ENCODE measurements around the gene PBRM1. TPM values are rescaled to one million over a fixed set of nuclear protein-coding genes. Genes with fewer than 3 reads are reported as not detected.

PBRM1 gene
- total RNA-seq, 1 donor from 2014 or later = 107 TPM

DNA sequence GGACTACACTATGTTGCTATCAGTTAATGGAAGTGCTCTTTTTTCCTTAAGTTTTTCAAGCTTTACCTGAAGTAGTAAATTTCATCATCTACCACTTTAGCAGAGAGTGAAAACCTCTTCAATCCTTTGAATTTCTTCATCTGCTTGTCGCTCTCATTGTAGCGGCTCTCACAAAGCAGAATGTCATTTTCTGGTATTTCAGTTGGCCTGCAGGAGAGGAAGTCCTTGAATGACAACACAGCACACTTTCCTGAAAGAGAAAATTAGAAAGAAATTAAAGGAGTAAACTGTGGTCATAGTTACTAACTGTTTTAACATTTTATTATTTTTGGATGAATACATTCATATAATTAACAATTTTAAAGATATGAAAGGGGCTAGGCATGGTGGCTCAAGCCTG lies 121.7 kb downstream of the PBRM1 start:
- no peak overlapping the region for H3K27ac Mint-ChIP-seq (ENCODE audit: unreplicated experiment)
- H3K36me3 Mint-ChIP-seq (ENCODE audit: low read depth) = peaks cover 25% of the 10 kb centered on the region
- no peak for DNase-seq (ENCODE audit: low read depth, low spot score)
- no peaks in the 10 kb centered on the region for H3K9me3 Mint-ChIP-seq
- TF ChIP-seq, protein P1, sequence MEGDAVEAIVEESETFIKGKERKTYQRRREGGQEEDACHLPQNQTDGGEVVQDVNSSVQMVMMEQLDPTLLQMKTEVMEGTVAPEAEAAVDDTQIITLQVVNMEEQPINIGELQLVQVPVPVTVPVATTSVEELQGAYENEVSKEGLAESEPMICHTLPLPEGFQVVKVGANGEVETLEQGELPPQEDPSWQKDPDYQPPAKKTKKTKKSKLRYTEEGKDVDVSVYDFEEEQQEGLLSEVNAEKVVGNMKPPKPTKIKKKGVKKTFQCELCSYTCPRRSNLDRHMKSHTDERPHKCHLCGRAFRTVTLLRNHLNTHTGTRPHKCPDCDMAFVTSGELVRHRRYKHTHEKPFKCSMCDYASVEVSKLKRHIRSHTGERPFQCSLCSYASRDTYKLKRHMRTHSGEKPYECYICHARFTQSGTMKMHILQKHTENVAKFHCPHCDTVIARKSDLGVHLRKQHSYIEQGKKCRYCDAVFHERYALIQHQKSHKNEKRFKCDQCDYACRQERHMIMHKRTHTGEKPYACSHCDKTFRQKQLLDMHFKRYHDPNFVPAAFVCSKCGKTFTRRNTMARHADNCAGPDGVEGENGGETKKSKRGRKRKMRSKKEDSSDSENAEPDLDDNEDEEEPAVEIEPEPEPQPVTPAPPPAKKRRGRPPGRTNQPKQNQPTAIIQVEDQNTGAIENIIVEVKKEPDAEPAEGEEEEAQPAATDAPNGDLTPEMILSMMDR (conservative IDR thresholded peaks at IDR 0.05) = no peak
- no peaks in the 10 kb centered on the region for H3K27me3 Mint-ChIP-seq (ENCODE audit: low read depth)
- H3K4me3 Mint-ChIP-seq = no peak overlapping the region
- no peaks in the 10 kb centered on the region for H3K4me1 Mint-ChIP-seq

DNA sequence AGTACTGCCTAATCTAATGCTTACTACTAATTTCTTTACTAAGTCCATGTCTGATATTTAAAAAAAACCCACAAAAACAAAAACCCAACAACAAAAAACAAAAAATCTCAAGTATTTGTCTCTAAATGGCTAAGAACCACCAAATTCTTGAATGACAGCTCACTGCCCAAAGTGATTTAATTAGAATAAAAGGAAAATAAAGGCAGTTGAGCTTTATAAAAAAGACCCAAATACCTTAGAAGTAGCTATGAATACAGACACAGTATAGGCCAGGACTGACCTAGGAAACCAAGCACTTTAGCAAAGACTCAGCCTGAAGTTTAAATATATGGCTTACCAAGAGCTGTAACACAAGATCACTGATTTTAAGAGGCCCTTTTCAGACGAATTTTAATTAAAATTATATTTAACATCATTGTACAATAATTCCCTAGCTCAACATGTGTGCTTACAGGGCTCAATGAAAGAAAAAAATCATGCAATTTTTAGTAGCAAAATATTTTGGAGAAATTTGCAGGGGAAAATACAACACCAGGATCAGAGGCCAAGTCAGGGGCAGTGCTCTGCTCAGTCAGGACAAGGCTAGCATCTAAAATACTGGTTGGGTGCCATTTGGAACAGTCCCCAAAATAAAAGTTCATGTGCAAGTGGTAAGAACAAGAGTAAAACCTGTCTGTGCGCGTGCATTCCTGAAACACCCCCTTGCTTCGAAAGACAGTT lies 124.5 kb downstream of the PBRM1 start:
- Mint-ChIP-seq H3K4me3 (no peak overlapping the region), H3K36me3 (ENCODE audit: low read depth) (peaks cover 24% of the 10 kb centered on the region), H3K27me3 (ENCODE audit: low read depth) (no peaks in the 10 kb centered on the region), H3K27ac (ENCODE audit: unreplicated experiment) (no peak overlapping the region), H3K4me1 (peaks cover 10% of the 10 kb centered on the region), H3K9me3 (no peaks in the 10 kb centered on the region)
- TF ChIP-seq, protein P1 (conservative IDR thresholded peaks at IDR 0.05) = no peak
- no peak for DNase-seq (ENCODE audit: low read depth, low spot score)

DNA sequence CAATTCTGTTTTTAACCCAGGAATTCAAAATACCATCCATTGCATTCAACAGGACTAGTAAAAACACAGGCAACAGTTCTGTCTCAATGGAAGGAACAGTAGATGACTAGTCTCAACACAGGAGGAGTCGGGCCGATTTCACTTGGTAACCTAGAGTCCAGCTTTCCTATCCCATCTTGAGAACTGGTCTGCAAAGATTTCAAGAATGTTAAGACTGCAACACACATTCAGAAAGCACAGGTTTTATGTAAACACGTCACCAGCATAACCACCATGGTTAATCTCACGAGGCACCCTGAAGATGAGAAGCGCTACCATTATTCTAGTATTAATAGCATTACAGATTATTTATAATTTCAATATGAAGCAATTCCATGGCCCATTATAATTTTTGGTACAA lies 127.3 kb downstream of the PBRM1 start:
- DNase-seq (ENCODE audit: low read depth, low spot score) = no peak
- no peak overlapping the region for H3K27ac Mint-ChIP-seq (ENCODE audit: unreplicated experiment)
- peaks cover 10% of the 10 kb centered on the region for H3K4me1 Mint-ChIP-seq
- no peak overlapping the region for H3K4me3 Mint-ChIP-seq
- no peaks in the 10 kb centered on the region for H3K27me3 Mint-ChIP-seq (ENCODE audit: low read depth)
- TF ChIP-seq, protein P1 (conservative IDR thresholded peaks at IDR 0.05) = no peak
- peaks cover 31% of the 10 kb centered on the region for H3K36me3 Mint-ChIP-seq (ENCODE audit: low read depth)
- H3K9me3 Mint-ChIP-seq = no peaks in the 10 kb centered on the region

DNA sequence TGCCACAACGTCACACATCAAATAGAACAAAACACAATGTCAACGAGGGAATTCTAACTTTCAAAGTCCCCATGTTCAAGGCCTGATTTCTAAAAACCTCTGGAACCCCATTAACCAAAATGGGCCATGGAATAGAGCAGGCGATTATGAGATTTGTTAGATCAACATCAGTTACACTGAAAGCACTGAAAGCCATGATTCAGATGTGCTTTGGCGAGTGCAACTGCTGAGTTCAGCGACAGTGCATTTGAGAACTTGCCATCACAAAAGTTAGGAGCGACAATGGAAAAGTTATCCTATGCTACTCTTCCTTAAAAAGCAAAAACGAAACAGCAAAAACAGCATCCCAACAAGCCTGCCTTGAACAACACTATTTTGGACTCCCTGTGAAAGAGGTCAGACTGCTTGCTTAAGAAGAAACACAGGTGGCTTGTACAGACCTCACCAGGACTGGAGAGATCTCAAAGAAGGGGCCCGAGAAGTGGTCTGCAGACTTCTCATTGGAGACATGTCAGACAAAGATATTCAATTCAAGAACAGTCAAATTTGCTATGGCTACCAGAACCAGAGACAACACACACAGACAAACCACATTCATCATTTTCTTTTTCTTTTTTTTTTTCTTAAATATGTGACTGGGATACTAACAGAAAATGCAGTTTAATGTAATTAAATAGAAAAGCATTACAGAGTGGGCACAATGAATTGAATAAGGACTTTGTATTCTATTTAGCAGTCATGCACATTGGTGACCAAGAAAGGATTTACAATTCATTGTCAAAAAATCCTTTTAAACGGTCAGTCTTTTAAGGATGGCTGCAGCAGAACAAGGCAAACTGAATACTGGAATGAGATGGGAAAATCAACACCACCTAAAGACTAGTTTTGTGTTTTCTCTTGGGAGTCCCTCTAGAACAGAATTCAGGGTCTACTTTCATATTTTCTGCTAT lies 128.4 kb downstream of the PBRM1 start:
- TF ChIP-seq, protein P1 (conservative IDR thresholded peaks at IDR 0.05) = no peak
- Mint-ChIP-seq H3K4me3 (peak overlapping the region; percentile 27), H3K9me3 (no peaks in the 10 kb centered on the region), H3K36me3 (ENCODE audit: low read depth) (peaks cover 23% of the 10 kb centered on the region), H3K4me1 (peaks cover 10% of the 10 kb centered on the region), H3K27ac (ENCODE audit: unreplicated experiment) (peak overlapping the region; percentile 64), H3K27me3 (ENCODE audit: low read depth) (no peaks in the 10 kb centered on the region)
- DNase-seq (ENCODE audit: low read depth, low spot score) = no peak

DNA sequence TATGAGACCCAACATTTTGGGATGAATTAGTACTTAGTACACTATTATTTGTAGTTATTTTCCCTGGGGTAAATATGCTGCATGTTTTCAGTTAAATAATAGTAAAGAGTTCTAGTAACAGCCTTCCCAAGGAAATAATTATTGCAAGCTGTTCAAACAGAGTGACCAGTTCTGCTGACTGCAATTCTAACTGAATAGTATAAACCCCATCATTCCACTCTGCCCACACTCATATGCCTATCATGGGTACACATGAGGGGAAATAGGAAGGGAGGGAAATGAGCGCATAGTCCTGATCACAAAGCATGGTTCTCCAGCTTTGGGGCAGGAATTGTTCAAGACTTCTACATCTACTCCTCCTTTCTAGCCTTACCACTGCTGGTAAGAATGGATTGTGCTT lies 130.7 kb downstream of the PBRM1 start:
- peak overlapping the region; percentile 19 for H3K27ac Mint-ChIP-seq (ENCODE audit: unreplicated experiment)
- TF ChIP-seq, protein P1 (conservative IDR thresholded peaks at IDR 0.05) = no peak
- peaks cover 10% of the 10 kb centered on the region for H3K4me1 Mint-ChIP-seq
- H3K4me3 Mint-ChIP-seq = no peak overlapping the region
- no peaks in the 10 kb centered on the region for H3K9me3 Mint-ChIP-seq
- DNase-seq (ENCODE audit: low read depth, low spot score) = no peak
- H3K36me3 Mint-ChIP-seq (ENCODE audit: low read depth) = peaks cover 24% of the 10 kb centered on the region
- no peaks in the 10 kb centered on the region for H3K27me3 Mint-ChIP-seq (ENCODE audit: low read depth)
